ENCODE measurements around the gene ITPKB. TPM values are rescaled to one million over a fixed set of nuclear protein-coding genes. Genes with fewer than 3 reads are reported as not detected.

The ITPKB gene
- total and polyA plus RNA-seq, 2 of the 13 experiments (the other 11 are each of a cell fraction or from before 2014, with no cell fraction given), result not detected

- intact Hi-C loops (cut with micrococcal nuclease; ENCODE audit: unreplicated experiment) (no loop called here), in situ Hi-C loops (cut with HindIII; ENCODE audit: extremely low pct_ligation_motif_present, low pct_unique_long_range_greater_than_20kb) (no loop called here)
- no peak overlapping the region for H3K4me2 ChIP-seq (ENCODE audit: low read depth, low read length)
- no TSS peak for BruUV-seq (replicated peaks)
- no peaks in the 10 kb centered on the region for H3K9me3 ChIP-seq (ENCODE audit: low read length)
- H3K4me1 ChIP-seq (ENCODE audit: insufficient read depth, low read length), result no peaks in the 10 kb centered on the region
- no peaks in the 10 kb centered on the region for H4K20me1 ChIP-seq (ENCODE audit: insufficient read depth, low read length)
- H3K79me2 ChIP-seq (ENCODE audit: insufficient read depth, low read length), result no peaks in the 10 kb centered on the region
- ChIA-PET POLR2A (no interaction called here), CTCF (ENCODE audit: low intra/inter-chr PET ratio, low total read pairs) (no interaction called here)
- FAIRE-seq (no peak), DNase-seq (ENCODE audit: low spot score) (no peak), ATAC-seq (no peak)
- H3K9ac ChIP-seq (ENCODE audit: insufficient read depth, low read depth, low read length), result no peak overlapping the region
- H2AFZ ChIP-seq (ENCODE audit: low read length), result no peak overlapping the region
- H3K27me3 ChIP-seq (ENCODE audit: control insufficient read depth in 1 of 2, insufficient read depth in 2 of 2, low read length in 2 of 2), result peaks cover 3 to 27% of the 10 kb centered on the region in 2 experiments; a peak in 3 of 5 replicates
- no peaks in the 10 kb centered on the region for H3K36me3 ChIP-seq (replicated peaks in 1 of 2; ENCODE audit: control insufficient read depth in 1 of 2, insufficient read depth in 2 of 2, low read length in 2 of 2)
- WGBS (ENCODE audit: low lambda C conversion rate), result 0% methylated on average over 6 of the region's 6 CpGs
- TF ChIP-seq ZNF589 (CRISPR knock-in tag; conservative IDR thresholded peaks at IDR 0.05) (no peak), PHF20 (CRISPR knock-in tag; IDR thresholded peaks at IDR 0.05) (no peak), MNT (IDR thresholded peaks at IDR 0.05) (peak; percentile 12; the same call in 1 of the 2 replicates), ZNF382 (CRISPR knock-in tag; IDR thresholded peaks at IDR 0.05; ENCODE audit: borderline replicate concordance) (no peak)
- no peak overlapping the region for H3K27ac ChIP-seq (ENCODE audit: extremely low read length, insufficient read depth, low read length)
- no peak overlapping the region for H3K4me3 ChIP-seq (replicated peaks in 1 of 3; ENCODE audit: insufficient read depth in 1 of 3, low read depth in 2 of 3, low read length in 3 of 3)
Observed at GRCh38 chr1:226708342-226708780, 30.7 kb downstream of the ITPKB start.

- Histone ChIP-seq H3K79me2 (ENCODE audit: insufficient read depth, low read length) (no peaks in the 10 kb centered on the region), H3K9me3 (ENCODE audit: low read length) (no peaks in the 10 kb centered on the region), H3K4me2 (ENCODE audit: low read depth, low read length) (no peak overlapping the region), H3K4me1 (ENCODE audit: insufficient read depth, low read length) (no peaks in the 10 kb centered on the region), H3K9ac (ENCODE audit: insufficient read depth, low read depth, low read length) (no peak overlapping the region), H3K4me3 (replicated peaks in 1 of 3; ENCODE audit: insufficient read depth in 1 of 3, low read depth in 2 of 3, low read length in 3 of 3) (no peak overlapping the region), H3K27me3 (ENCODE audit: control insufficient read depth in 1 of 2, insufficient read depth in 2 of 2, low read length in 2 of 2) (peaks cover 1 to 29% of the 10 kb centered on the region in 2 experiments; a peak in 3 of 5 replicates), H3K27ac (ENCODE audit: extremely low read length, insufficient read depth, low read length) (no peak overlapping the region), H3K36me3 (replicated peaks in 1 of 2; ENCODE audit: control insufficient read depth in 1 of 2, insufficient read depth in 2 of 2, low read length in 2 of 2) (no peaks in the 10 kb centered on the region), H2AFZ (ENCODE audit: low read length) (no peak overlapping the region), H4K20me1 (ENCODE audit: insufficient read depth, low read length) (no peaks in the 10 kb centered on the region)
- POLR2A ChIA-PET, result no interaction called here
- in situ Hi-C loops (cut with HindIII; ENCODE audit: extremely low pct_ligation_motif_present, low pct_unique_long_range_greater_than_20kb) (no loop called here), intact Hi-C loops (cut with micrococcal nuclease; ENCODE audit: unreplicated experiment) (no loop called here)
- no TSS peak for BruUV-seq (replicated peaks)
- CTCF ChIA-PET (ENCODE audit: low intra/inter-chr PET ratio, low total read pairs), result no interaction called here
- WGBS (ENCODE audit: low lambda C conversion rate), result no CpG with 5 or more reads among the region's 4 CpGs
- TF ChIP-seq SUZ12 (IDR thresholded peaks at IDR 0.05; ENCODE audit: low read depth, low read length) (no peak), SMARCE1 (IDR thresholded peaks at IDR 0.05; ENCODE audit: borderline replicate concordance) (no peak), BATF2 (CRISPR knock-in tag; IDR thresholded peaks at IDR 0.05) (no peak), ZMYM2 (CRISPR knock-in tag; IDR thresholded peaks at IDR 0.05) (no peak), ZNF274 (CRISPR knock-in tag; IDR thresholded peaks at IDR 0.05) (no peak)
- TF ChIP-seq, protein P1, sequence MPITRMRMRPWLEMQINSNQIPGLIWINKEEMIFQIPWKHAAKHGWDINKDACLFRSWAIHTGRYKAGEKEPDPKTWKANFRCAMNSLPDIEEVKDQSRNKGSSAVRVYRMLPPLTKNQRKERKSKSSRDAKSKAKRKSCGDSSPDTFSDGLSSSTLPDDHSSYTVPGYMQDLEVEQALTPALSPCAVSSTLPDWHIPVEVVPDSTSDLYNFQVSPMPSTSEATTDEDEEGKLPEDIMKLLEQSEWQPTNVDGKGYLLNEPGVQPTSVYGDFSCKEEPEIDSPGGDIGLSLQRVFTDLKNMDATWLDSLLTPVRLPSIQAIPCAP (CRISPR knock-in tag; IDR thresholded peaks at IDR 0.05; ENCODE audit: low read depth), result no peak
- no peak for DNase-seq (ENCODE audit: low spot score)
- no peak for ATAC-seq
- no peak for FAIRE-seq
Observed at GRCh38 chr1:226706684-226707083, 32.4 kb downstream of the ITPKB start.
